H9 (cell line): ENCODE results near the gene RASGRF1. TPM values are rescaled to one million over a fixed set of nuclear protein-coding genes. Genes with fewer than 3 reads are reported as not detected.

Experiments
- DNase-seq: peaks from one replicate; pipeline ENCODE4 v3.0.0-alpha.2; 2017
- H2AFZ ChIP-seq: one replicate; pipeline ENCODE4 v1.6.1; 2013; ENCODE audit warnings: mild to moderate bottlenecking, low read length, control low read depth, moderate library complexity
- H2AK5ac ChIP-seq: 2 replicates; pipeline ENCODE4 v1.6.1; 2013; ENCODE audit warnings: low read length, control low read depth, mixed read lengths; ENCODE audit not compliant: insufficient read length
- H2BK120ac ChIP-seq: one replicate; pipeline ENCODE4 v1.6.1; 2013; ENCODE audit warnings: low read depth, mild to moderate bottlenecking, low read length, control low read depth, inconsistent platforms; ENCODE audit not compliant: poor library complexity, severe bottlenecking
- H2BK12ac ChIP-seq: 2 replicates; pipeline ENCODE4 v1.6.1; 2013; ENCODE audit warnings: low read length, control low read depth, mixed read lengths, low read depth; ENCODE audit not compliant: insufficient read length
- H2BK15ac ChIP-seq: 2 replicates; pipeline ENCODE4 v1.6.1; 2013; ENCODE audit warnings: low read depth, low read length, control low read depth
- H2BK20ac ChIP-seq: one replicate; pipeline ENCODE4 v1.6.1; 2013; ENCODE audit warnings: low read depth, mild to moderate bottlenecking, low read length, control low read depth, inconsistent platforms; ENCODE audit not compliant: poor library complexity, severe bottlenecking
- H2BK5ac ChIP-seq: 2 replicates; pipeline ENCODE4 v1.6.1; 2013; ENCODE audit warnings: low read length, control low read depth, mixed read lengths; ENCODE audit not compliant: insufficient read length
- H3K14ac ChIP-seq: 2 replicates; pipeline ENCODE4 v1.6.1; 2013; ENCODE audit warnings: low read length, control low read depth; ENCODE audit not compliant: insufficient read depth
- H3K18ac ChIP-seq: 2 replicates; pipeline ENCODE4 v1.6.1; 2013; ENCODE audit warnings: low read depth, mild to moderate bottlenecking, mixed read lengths, low read length, control low read depth; ENCODE audit not compliant: insufficient read length
- H3K23ac ChIP-seq: 2 replicates; pipeline ENCODE4 v1.6.1; 2013; ENCODE audit warnings: low read length, control low read depth, mixed read lengths, low read depth; ENCODE audit not compliant: insufficient read length
- H3K23me2 ChIP-seq: 2 replicates; pipeline ENCODE4 v1.6.1; 2013; ENCODE audit warnings: low read depth, mild to moderate bottlenecking, mixed read lengths, low read length, control low read depth; ENCODE audit not compliant: insufficient read length, poor library complexity, severe bottlenecking
- H3K27ac ChIP-seq: 2 replicates; pipeline ENCODE4 v1.5.1; 2013; ENCODE audit warnings: low read length, control low read depth, mixed read lengths, low read depth; ENCODE audit not compliant: insufficient read length
- H3K27me3 ChIP-seq: 2 replicates; pipeline ENCODE4 v1.6.1; 2013; ENCODE audit warnings: low read length, control low read depth, inconsistent platforms; ENCODE audit not compliant: insufficient read depth
- H3K4ac ChIP-seq: 2 replicates; pipeline ENCODE4 v1.6.1; 2013; ENCODE audit warnings: low read depth, mild to moderate bottlenecking, control low read depth, inconsistent platforms, low read length, moderate library complexity
- H3K4me1 ChIP-seq: 2 replicates; pipeline ENCODE4 v1.6.1; 2013; ENCODE audit warnings: low read length, control low read depth, inconsistent platforms; ENCODE audit not compliant: insufficient read depth
- H3K4me2 ChIP-seq: 2 replicates; pipeline ENCODE4 v1.6.1; 2013; ENCODE audit warnings: low read length, control low read depth, mixed read lengths; ENCODE audit not compliant: insufficient read length, insufficient read depth
- H3K56ac ChIP-seq: 2 replicates; pipeline ENCODE4 v1.6.1; 2013; ENCODE audit warnings: low read depth, mild to moderate bottlenecking, mixed read lengths, low read length, control low read depth; ENCODE audit not compliant: insufficient read length
- H3K79me1 ChIP-seq: 2 replicates; pipeline ENCODE4 v1.6.1; 2013; ENCODE audit warnings: low read depth, mild to moderate bottlenecking, moderate library complexity, low read length, control low read depth, inconsistent platforms; ENCODE audit not compliant: insufficient read depth, poor library complexity, severe bottlenecking
- H3K79me2 ChIP-seq: 2 replicates; pipeline ENCODE4 v1.6.1; 2013; ENCODE audit warnings: low read length, control low read depth, inconsistent platforms; ENCODE audit not compliant: insufficient read depth
- H3K9ac ChIP-seq: 2 replicates; pipeline ENCODE4 v1.6.1; 2013; ENCODE audit warnings: low read length, control low read depth, mixed read lengths; ENCODE audit not compliant: insufficient read length; ENCODE audit errors: extremely low read depth
- H3K9me3 ChIP-seq: one replicate; pipeline ENCODE4 v1.6.1; 2013; ENCODE audit warnings: low read depth, low read length, inconsistent platforms; ENCODE audit not compliant: control insufficient read depth
- H3T11ph ChIP-seq: one replicate; pipeline ENCODE4 v1.6.1; 2013; ENCODE audit warnings: mild to moderate bottlenecking, low read length, control low read depth, inconsistent platforms
- H4K20me1 ChIP-seq: one replicate; pipeline ENCODE4 v1.6.1; 2013; ENCODE audit not compliant: control insufficient read depth, insufficient read length, insufficient read depth
- H4K5ac ChIP-seq: 2 replicates; pipeline ENCODE4 v1.6.1; 2013; ENCODE audit warnings: low read depth, mild to moderate bottlenecking, mixed read lengths, low read length, control low read depth; ENCODE audit not compliant: insufficient read length
- H4K8ac ChIP-seq: replicated peaks from 2 replicates; pipeline ENCODE4 v1.6.1; 2013; ENCODE audit warnings: low read length, control low read depth, mixed read lengths, low read depth; ENCODE audit not compliant: insufficient read length
- H4K91ac ChIP-seq: 2 replicates; pipeline ENCODE4 v1.6.1; 2013; ENCODE audit warnings: low read depth, mild to moderate bottlenecking, moderate library complexity, mixed read lengths, low read length, control low read depth; ENCODE audit not compliant: insufficient read length
- H3K27ac Mint-ChIP-seq, 3 experiments: 2 replicates in 2 of 3; 3 replicates in 1 of 3; pipeline ENCODE4 v1.8.0; 2020 to 2021; ENCODE audit warnings: mixed read lengths in 3 of 3, mild to moderate bottlenecking in 1 of 3, moderate library complexity in 1 of 3
- H3K27me3 Mint-ChIP-seq: 2 replicates; pipeline ENCODE4 v1.8.0; 2021; ENCODE audit warnings: low read depth, mild to moderate bottlenecking, moderate library complexity, mixed read lengths
- H3K36me3 Mint-ChIP-seq, 3 experiments: 2 replicates in 2 of 3; 3 replicates in 1 of 3; pipeline ENCODE4 v1.8.0; 2020 to 2021; ENCODE audit warnings: low read depth in 3 of 3, mixed read lengths in 3 of 3; ENCODE audit not compliant: insufficient read depth in 1 of 3
- H3K4me1 Mint-ChIP-seq, 2 experiments: 2 replicates each; pipeline ENCODE4 v1.8.0; 2020; ENCODE audit warnings: mixed read lengths in 2 of 2
- H3K4me3 Mint-ChIP-seq, 2 experiments: 2 replicates in 1 of 2; 3 replicates in 1 of 2; pipeline ENCODE4 v1.8.0; 2020 to 2021; ENCODE audit warnings: mild to moderate bottlenecking in 2 of 2, mixed read lengths in 2 of 2, moderate library complexity in 1 of 2
- H3K9me3 Mint-ChIP-seq, 2 experiments: 2 replicates in 1 of 2; 3 replicates in 1 of 2; pipeline ENCODE4 v1.8.0; 2020; ENCODE audit warnings: mild to moderate bottlenecking in 2 of 2, mixed read lengths in 2 of 2, moderate library complexity in 1 of 2
- WGBS: extraction: QIAGEN DNeasy Blood & Tissue Kit; methylation state at CpG from one replicate; pipeline ENCODE4 v1.1.7; 2013; ENCODE audit warnings: missing lambda C conversion rate, low lambda C conversion rate, mixed read lengths; ENCODE audit not compliant: insufficient read length; ENCODE audit errors: extremely low coverage; 5-methylcytosine and 5-hydroxymethylcytosine counted together
- total RNA-seq: library from RNA; stranded (reverse); gene quantifications from 2 replicates; pipeline ENCODE4 v1.2.1, GENCODE V29; 2021
- TF ChIP-seq, protein P1 (sequence below): fragments of 200-600 bp; sonication (generic); conservative IDR thresholded peaks from 3 replicates; pipeline ENCODE4 v1.8.0; 2021; ENCODE audit warnings: antibody characterized with exemption, mild to moderate bottlenecking

Gene RASGRF1
- total RNA-seq, 1 experiment from 2014 or later: 0.48 TPM

DNA sequence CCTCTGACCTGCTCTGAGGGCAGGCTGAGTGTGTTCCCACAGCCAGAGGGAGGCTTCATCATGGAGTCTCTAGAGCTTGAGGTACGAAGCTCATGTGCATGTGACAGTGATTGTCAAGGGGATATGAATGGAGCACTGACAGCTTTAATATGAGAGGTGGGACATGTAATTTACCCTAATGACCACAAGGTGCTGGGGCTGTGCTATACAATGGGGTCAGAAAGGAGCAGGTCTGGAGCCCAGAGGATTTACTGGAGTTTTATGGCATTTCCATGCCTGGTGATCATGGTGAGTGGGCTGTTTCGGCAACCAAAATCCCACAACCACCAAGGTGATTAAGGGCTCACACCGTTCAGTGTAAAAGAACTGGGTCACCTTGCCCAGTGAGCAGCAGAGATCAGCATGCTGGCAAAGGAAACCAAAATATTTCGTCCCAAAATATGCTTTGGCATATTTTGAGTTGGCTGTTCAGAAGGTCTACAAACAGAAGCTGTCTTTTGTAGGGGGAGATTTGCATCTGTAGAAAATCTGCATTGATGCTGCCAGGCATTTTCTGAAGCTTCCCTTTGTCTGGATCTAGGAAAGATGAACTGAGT is 40.1 kb upstream of the RASGRF1 start:
- H2BK120ac ChIP-seq: no peak overlapping the region
- peaks cover 0 to 8% of the 10 kb centered on the region in 2 experiments; a peak in 3 of 5 replicates for H3K9me3 Mint-ChIP-seq
- no peak overlapping the region for H4K5ac ChIP-seq
- H4K20me1 ChIP-seq: no peaks in the 10 kb centered on the region
- no peak overlapping the region for H3K18ac ChIP-seq
- no peak overlapping the region for H2BK20ac ChIP-seq
- no peak overlapping the region for H3K4ac ChIP-seq
- H3K4me2 ChIP-seq: no peak overlapping the region
- no peak overlapping the region for H2AK5ac ChIP-seq
- H3K9ac ChIP-seq: no peak overlapping the region
- no peak overlapping the region for H2BK12ac ChIP-seq
- no peak overlapping the region for H3K27ac Mint-ChIP-seq
- H3K79me1 ChIP-seq: no peaks in the 10 kb centered on the region
- H4K8ac ChIP-seq: no peak overlapping the region
- H3K14ac ChIP-seq: no peak overlapping the region
- no peak overlapping the region for H4K91ac ChIP-seq
- H2BK5ac ChIP-seq: no peak overlapping the region
- no CpG with 5 or more reads among the region's 4 CpGs for WGBS
- no peak overlapping the region for H3K56ac ChIP-seq
- H3K27me3 ChIP-seq: peaks cover 2% of the 10 kb centered on the region; the same call in 1 of the 2 replicates
- H3K27me3 Mint-ChIP-seq: peaks cover 14% of the 10 kb centered on the region
- H3K4me1 Mint-ChIP-seq: peaks cover 7 to 12% of the 10 kb centered on the region in 2 experiments
- H2BK15ac ChIP-seq: no peak overlapping the region
- H3T11ph ChIP-seq: no peak overlapping the region
- no peaks in the 10 kb centered on the region for H3K4me1 ChIP-seq
- H2AFZ ChIP-seq: no peak overlapping the region
- no peak overlapping the region for H3K27ac ChIP-seq
- no peaks in the 10 kb centered on the region for H3K79me2 ChIP-seq
- H3K36me3 Mint-ChIP-seq: no peaks in the 10 kb centered on the region; a peak in 1 of 7 replicates
- H3K9me3 ChIP-seq: no peaks in the 10 kb centered on the region
- no peaks in the 10 kb centered on the region for H3K23me2 ChIP-seq
- no peak overlapping the region for H3K4me3 Mint-ChIP-seq
- TF ChIP-seq, protein P1, sequence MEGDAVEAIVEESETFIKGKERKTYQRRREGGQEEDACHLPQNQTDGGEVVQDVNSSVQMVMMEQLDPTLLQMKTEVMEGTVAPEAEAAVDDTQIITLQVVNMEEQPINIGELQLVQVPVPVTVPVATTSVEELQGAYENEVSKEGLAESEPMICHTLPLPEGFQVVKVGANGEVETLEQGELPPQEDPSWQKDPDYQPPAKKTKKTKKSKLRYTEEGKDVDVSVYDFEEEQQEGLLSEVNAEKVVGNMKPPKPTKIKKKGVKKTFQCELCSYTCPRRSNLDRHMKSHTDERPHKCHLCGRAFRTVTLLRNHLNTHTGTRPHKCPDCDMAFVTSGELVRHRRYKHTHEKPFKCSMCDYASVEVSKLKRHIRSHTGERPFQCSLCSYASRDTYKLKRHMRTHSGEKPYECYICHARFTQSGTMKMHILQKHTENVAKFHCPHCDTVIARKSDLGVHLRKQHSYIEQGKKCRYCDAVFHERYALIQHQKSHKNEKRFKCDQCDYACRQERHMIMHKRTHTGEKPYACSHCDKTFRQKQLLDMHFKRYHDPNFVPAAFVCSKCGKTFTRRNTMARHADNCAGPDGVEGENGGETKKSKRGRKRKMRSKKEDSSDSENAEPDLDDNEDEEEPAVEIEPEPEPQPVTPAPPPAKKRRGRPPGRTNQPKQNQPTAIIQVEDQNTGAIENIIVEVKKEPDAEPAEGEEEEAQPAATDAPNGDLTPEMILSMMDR: peak; percentile 62
- no peak for DNase-seq
- H3K23ac ChIP-seq: no peak overlapping the region
